ENCODE measurements around the gene PAK5. TPM values are rescaled to one million over a fixed set of nuclear protein-coding genes. Genes with fewer than 3 reads are reported as not detected.

PAK5 gene
- total RNA-seq, 2 experiments from 2014 or later = not detected

GRCh38 chr20:9592419-9592818 lies 246.5 kb downstream of the PAK5 start:
- no peaks in the 10 kb centered on the region for H3K36me3 Mint-ChIP-seq (ENCODE audit: low read depth)
- H3K27ac Mint-ChIP-seq = no peak overlapping the region
- no peaks in the 10 kb centered on the region for H3K27me3 Mint-ChIP-seq
- no peak for DNase-seq
- no peaks in the 10 kb centered on the region for H3K9me3 Mint-ChIP-seq
- H3K4me1 Mint-ChIP-seq = no peaks in the 10 kb centered on the region
- ChIA-PET POLR2A (no interaction called here), CTCF (no interaction called here)
- no peak overlapping the region for H3K4me3 Mint-ChIP-seq

- no peak overlapping the region for H3K27ac Mint-ChIP-seq
- H3K27me3 Mint-ChIP-seq = no peaks in the 10 kb centered on the region
- H3K4me1 Mint-ChIP-seq = no peaks in the 10 kb centered on the region
- H3K36me3 Mint-ChIP-seq (ENCODE audit: low read depth) = no peaks in the 10 kb centered on the region
- no peaks in the 10 kb centered on the region for H3K9me3 Mint-ChIP-seq
- DNase-seq = no peak
- CTCF ChIA-PET = no interaction called here
- H3K4me3 Mint-ChIP-seq = no peak overlapping the region
- POLR2A ChIA-PET = no interaction called here
Observed at GRCh38 chr20:9591080-9591479, 247.8 kb downstream of the PAK5 start.

- CTCF ChIA-PET = no interaction called here
- no peak overlapping the region for H3K4me3 Mint-ChIP-seq
Observed at GRCh38 chr20:9590189-9590588, 248.7 kb downstream of the PAK5 start.

GRCh38 chr20:9588706-9589105 lies 250.2 kb downstream of the PAK5 start:
- Mint-ChIP-seq H3K27ac (no peak overlapping the region), H3K4me1 (no peaks in the 10 kb centered on the region), H3K27me3 (no peaks in the 10 kb centered on the region)

More at GRCh38 chr20:9590189-9590588, 248.7 kb downstream of the PAK5 start:
- no peak for DNase-seq
- H3K27me3 Mint-ChIP-seq = no peaks in the 10 kb centered on the region
- H3K36me3 Mint-ChIP-seq (ENCODE audit: low read depth) = no peaks in the 10 kb centered on the region
- POLR2A ChIA-PET = no interaction called here
- H3K9me3 Mint-ChIP-seq = no peaks in the 10 kb centered on the region
- no peaks in the 10 kb centered on the region for H3K4me1 Mint-ChIP-seq
- no peak overlapping the region for H3K27ac Mint-ChIP-seq

GRCh38 chr20:9583151-9583550 lies 255.7 kb downstream of the PAK5 start:
- CTCF ChIA-PET = no interaction called here

More at GRCh38 chr20:9588706-9589105, 250.2 kb downstream of the PAK5 start:
- ChIA-PET POLR2A (no interaction called here), CTCF (interaction anchor here (0.6 kb wide), 1 partner anchor 28 kb away, joined by 3 read pairs; no protein-coding TSS in a partner anchor)
- no peaks in the 10 kb centered on the region for H3K9me3 Mint-ChIP-seq
- no peak overlapping the region for H3K4me3 Mint-ChIP-seq
- no peak for DNase-seq
- no peaks in the 10 kb centered on the region for H3K36me3 Mint-ChIP-seq (ENCODE audit: low read depth)

GRCh38 chr20:9582137-9582536 lies 256.7 kb downstream of the PAK5 start:
- ChIA-PET CTCF (no interaction called here), POLR2A (no interaction called here)
- Mint-ChIP-seq H3K27ac (no peak overlapping the region), H3K4me3 (no peak overlapping the region), H3K9me3 (no peaks in the 10 kb centered on the region), H3K4me1 (no peaks in the 10 kb centered on the region), H3K36me3 (ENCODE audit: low read depth) (no peaks in the 10 kb centered on the region), H3K27me3 (no peaks in the 10 kb centered on the region)
- no peak for DNase-seq

More at GRCh38 chr20:9583151-9583550, 255.7 kb downstream of the PAK5 start:
- no peak overlapping the region for H3K4me3 Mint-ChIP-seq
- DNase-seq = no peak
- POLR2A ChIA-PET = no interaction called here
- H3K9me3 Mint-ChIP-seq = no peaks in the 10 kb centered on the region
- no peaks in the 10 kb centered on the region for H3K36me3 Mint-ChIP-seq (ENCODE audit: low read depth)
- H3K27me3 Mint-ChIP-seq = no peaks in the 10 kb centered on the region
- H3K27ac Mint-ChIP-seq = no peak overlapping the region
- no peaks in the 10 kb centered on the region for H3K4me1 Mint-ChIP-seq

- no peaks in the 10 kb centered on the region for H3K4me1 Mint-ChIP-seq
- H3K9me3 Mint-ChIP-seq = no peaks in the 10 kb centered on the region
- no peaks in the 10 kb centered on the region for H3K27me3 Mint-ChIP-seq
- H3K27ac Mint-ChIP-seq = no peak overlapping the region
- ChIA-PET CTCF (no interaction called here), POLR2A (no interaction called here)
- H3K36me3 Mint-ChIP-seq (ENCODE audit: low read depth) = no peaks in the 10 kb centered on the region
- no peak overlapping the region for H3K4me3 Mint-ChIP-seq
- DNase-seq = no peak
Observed at GRCh38 chr20:9581509-9581908, 257.4 kb downstream of the PAK5 start.

- Mint-ChIP-seq H3K9me3 (no peaks in the 10 kb centered on the region), H3K36me3 (ENCODE audit: low read depth) (no peaks in the 10 kb centered on the region), H3K4me1 (no peaks in the 10 kb centered on the region), H3K27me3 (no peaks in the 10 kb centered on the region), H3K27ac (no peak overlapping the region), H3K4me3 (no peak overlapping the region)
- ChIA-PET CTCF (no interaction called here), POLR2A (no interaction called here)
- DNase-seq = no peak
Observed at GRCh38 chr20:9578594-9578993, 260.3 kb downstream of the PAK5 start.

GRCh38 chr20:9577397-9577796 lies 261.5 kb downstream of the PAK5 start:
- DNase-seq = no peak
- no peaks in the 10 kb centered on the region for H3K4me1 Mint-ChIP-seq
- no peaks in the 10 kb centered on the region for H3K9me3 Mint-ChIP-seq
- H3K27ac Mint-ChIP-seq = no peak overlapping the region
- no peaks in the 10 kb centered on the region for H3K27me3 Mint-ChIP-seq
- H3K36me3 Mint-ChIP-seq (ENCODE audit: low read depth) = no peaks in the 10 kb centered on the region
- H3K4me3 Mint-ChIP-seq = no peak overlapping the region
- POLR2A ChIA-PET = no interaction called here
- CTCF ChIA-PET = no interaction called here

- CTCF ChIA-PET = no interaction called here
- POLR2A ChIA-PET = no interaction called here
Observed at GRCh38 chr20:9576695-9577094, 262.2 kb downstream of the PAK5 start.

GRCh38 chr20:9575836-9576235 lies 263.0 kb downstream of the PAK5 start:
- no peak for DNase-seq
- ChIA-PET CTCF (no interaction called here), POLR2A (no interaction called here)
- Mint-ChIP-seq H3K27me3 (no peaks in the 10 kb centered on the region), H3K9me3 (no peaks in the 10 kb centered on the region), H3K4me3 (no peak overlapping the region), H3K4me1 (no peaks in the 10 kb centered on the region), H3K27ac (no peak overlapping the region), H3K36me3 (ENCODE audit: low read depth) (no peaks in the 10 kb centered on the region)

More at GRCh38 chr20:9576695-9577094, 262.2 kb downstream of the PAK5 start:
- H3K27ac Mint-ChIP-seq = no peak overlapping the region
- DNase-seq = no peak
- H3K4me1 Mint-ChIP-seq = no peaks in the 10 kb centered on the region
- H3K4me3 Mint-ChIP-seq = no peak overlapping the region
- no peaks in the 10 kb centered on the region for H3K9me3 Mint-ChIP-seq
- H3K36me3 Mint-ChIP-seq (ENCODE audit: low read depth) = no peaks in the 10 kb centered on the region
- H3K27me3 Mint-ChIP-seq = no peaks in the 10 kb centered on the region

GRCh38 chr20:9574776-9575175 lies 264.1 kb downstream of the PAK5 start:
- ChIA-PET CTCF (no interaction called here), POLR2A (no interaction called here)
- H3K4me1 Mint-ChIP-seq = no peaks in the 10 kb centered on the region
- no peaks in the 10 kb centered on the region for H3K9me3 Mint-ChIP-seq
- H3K4me3 Mint-ChIP-seq = no peak overlapping the region
- no peak overlapping the region for H3K27ac Mint-ChIP-seq
- H3K27me3 Mint-ChIP-seq = no peaks in the 10 kb centered on the region
- H3K36me3 Mint-ChIP-seq (ENCODE audit: low read depth) = no peaks in the 10 kb centered on the region
- DNase-seq = no peak

GRCh38 chr20:9574181-9574580 lies 264.7 kb downstream of the PAK5 start:
- H3K27me3 Mint-ChIP-seq = no peaks in the 10 kb centered on the region
- CTCF ChIA-PET = no interaction called here
- H3K4me1 Mint-ChIP-seq = no peaks in the 10 kb centered on the region
- H3K9me3 Mint-ChIP-seq = no peaks in the 10 kb centered on the region
- H3K36me3 Mint-ChIP-seq (ENCODE audit: low read depth) = no peaks in the 10 kb centered on the region
- H3K4me3 Mint-ChIP-seq = no peak overlapping the region
- DNase-seq = no peak
- H3K27ac Mint-ChIP-seq = no peak overlapping the region
- POLR2A ChIA-PET = no interaction called here

- ChIA-PET POLR2A (no interaction called here), CTCF (no interaction called here)
- H3K27me3 Mint-ChIP-seq = no peaks in the 10 kb centered on the region
- DNase-seq = no peak
- H3K27ac Mint-ChIP-seq = no peak overlapping the region
- no peaks in the 10 kb centered on the region for H3K4me1 Mint-ChIP-seq
- no peaks in the 10 kb centered on the region for H3K36me3 Mint-ChIP-seq (ENCODE audit: low read depth)
- H3K4me3 Mint-ChIP-seq = no peak overlapping the region
- no peaks in the 10 kb centered on the region for H3K9me3 Mint-ChIP-seq
Observed at GRCh38 chr20:9573335-9574151, 265.3 kb downstream of the PAK5 start.
